Activated T-cell treated with anti-CD3 and anti-CD28 coated beads for 48 hours (primary cell): Measurements from ENCODE around the gene CYP39A1.

Experiments used
- DNase-seq: peaks from one replicate; pipeline ENCODE4 v3.0.0-alpha.2; 2020; ENCODE audit warnings: low read depth

The CYP39A1 gene

DNA sequence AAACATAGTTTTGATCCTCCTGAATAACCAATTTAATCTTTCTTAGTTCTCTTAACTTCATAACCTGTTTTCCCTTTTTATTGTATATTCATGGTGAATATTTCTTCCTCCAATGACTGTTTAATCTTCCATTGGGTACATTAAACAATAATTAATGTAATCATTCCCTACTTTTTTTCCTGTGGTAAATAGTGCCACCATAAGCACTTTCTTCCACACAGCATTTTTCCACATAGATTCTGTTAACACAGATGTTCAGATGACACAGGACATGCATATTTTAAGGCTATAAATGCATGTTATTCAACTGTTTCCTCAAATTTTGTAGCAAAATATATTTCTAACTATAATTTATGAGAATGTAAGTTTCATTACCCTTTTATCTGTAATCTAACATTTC is 61.9 kb downstream of the CYP39A1 start:
- no peak for DNase-seq

GRCh38 chr6:46586906-46587305 is 65.7 kb downstream of the CYP39A1 start:
- no peak for DNase-seq

- no peak for DNase-seq
Observed at GRCh38 chr6:46584586-46584985, 68.0 kb downstream of the CYP39A1 start.

GRCh38 chr6:46583721-46584120 is 68.9 kb downstream of the CYP39A1 start:
- no peak for DNase-seq

- DNase-seq = no peak
Observed at GRCh38 chr6:46583081-46583480, 69.5 kb downstream of the CYP39A1 start.

- DNase-seq = no peak
Observed at GRCh38 chr6:46581459-46582177, 71.0 kb downstream of the CYP39A1 start.

- no peak for DNase-seq
Observed at GRCh38 chr6:46575530-46575929, 77.1 kb downstream of the CYP39A1 start.

DNA sequence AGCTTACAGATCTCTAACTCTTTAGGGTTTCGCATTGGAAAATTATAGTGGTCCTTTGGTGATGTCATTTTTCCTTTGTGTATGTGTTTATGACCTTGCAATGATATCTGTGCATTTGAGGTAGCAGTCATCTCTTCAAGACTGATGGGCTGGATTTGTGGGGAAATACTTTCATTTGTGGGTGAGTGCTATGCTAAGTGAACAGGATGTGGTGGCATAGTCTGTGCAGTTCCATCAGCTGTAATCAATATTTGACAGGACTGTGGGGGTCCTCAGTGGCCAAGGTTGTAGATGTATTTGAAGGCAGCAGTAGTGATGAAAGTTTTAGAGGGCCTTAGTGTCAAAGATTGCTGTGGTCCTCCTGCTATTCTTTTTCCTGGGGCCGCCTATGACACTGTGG is 79.5 kb downstream of the CYP39A1 start:
- DNase-seq = no peak

GRCh38 chr6:46565531-46565930 is 87.1 kb downstream of the CYP39A1 start:
- DNase-seq = no peak

- no peak for DNase-seq
Observed at GRCh38 chr6:46563924-46564323, 88.7 kb downstream of the CYP39A1 start.

DNA sequence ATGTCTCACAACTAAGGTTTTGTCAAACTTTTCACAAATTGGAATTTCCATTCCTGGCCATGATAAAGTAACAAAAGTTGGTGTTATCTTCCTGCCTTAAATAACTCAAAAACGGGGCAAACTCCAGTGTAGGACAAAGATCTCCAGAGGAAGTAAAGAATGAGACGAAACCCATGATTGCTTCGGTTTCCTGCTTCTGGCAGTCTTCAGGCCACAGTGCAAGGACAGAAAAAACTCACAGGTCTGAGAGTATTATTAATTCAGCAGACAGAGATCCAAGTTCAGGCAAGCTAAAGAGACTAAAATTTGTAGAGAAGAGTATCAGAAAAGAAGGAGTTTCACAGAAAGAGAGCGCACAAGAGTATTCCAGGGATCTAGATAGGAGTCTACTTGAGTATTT is 96.6 kb downstream of the CYP39A1 start:
- no peak for DNase-seq

- DNase-seq = no peak
Observed at GRCh38 chr6:46555129-46555528, 97.5 kb downstream of the CYP39A1 start.

GRCh38 chr6:46549155-46549554 is 103.5 kb downstream of the CYP39A1 start:
- no peak for DNase-seq

DNA sequence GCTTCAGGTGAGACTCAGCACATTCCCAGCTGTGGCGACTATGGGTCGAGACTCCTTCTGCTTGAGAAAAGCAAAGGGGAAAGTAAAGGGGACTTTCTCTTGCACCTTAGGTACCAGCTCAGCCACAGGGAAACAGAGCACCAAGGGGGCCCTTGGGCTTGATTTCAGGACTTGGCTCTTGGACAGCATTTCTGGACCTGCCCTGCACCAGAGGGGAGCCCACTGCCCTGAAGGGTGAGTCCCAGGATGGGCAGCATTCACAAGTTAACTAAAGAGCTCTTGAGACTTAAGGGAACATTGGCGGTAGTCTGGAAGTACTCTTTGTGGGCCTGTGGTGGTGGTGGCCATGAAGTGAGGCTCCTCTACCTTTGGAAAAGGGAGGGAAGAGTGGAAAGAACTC is 111.1 kb downstream of the CYP39A1 start:
- DNase-seq = no peak

DNA sequence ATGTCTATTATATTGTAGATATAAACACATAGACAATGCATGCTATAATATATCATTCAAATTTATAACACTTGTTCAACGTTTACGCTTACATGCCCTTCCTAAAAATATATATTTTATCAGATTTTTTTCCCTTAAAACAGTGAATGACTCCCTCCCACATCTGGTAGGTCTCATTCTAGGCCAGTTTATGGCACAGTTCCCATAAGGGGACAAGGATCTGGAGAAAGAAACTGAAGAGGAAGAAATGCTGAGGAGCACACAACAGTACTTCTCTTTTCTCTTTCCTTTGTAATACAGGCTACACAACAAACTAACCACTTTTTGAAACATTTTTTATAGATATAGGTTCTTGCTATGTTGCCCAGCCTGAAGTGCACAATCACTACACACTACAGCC is 112.8 kb downstream of the CYP39A1 start:
- DNase-seq = no peak

- DNase-seq = no peak
Observed at GRCh38 chr6:46538800-46539480, 113.7 kb downstream of the CYP39A1 start.

DNA sequence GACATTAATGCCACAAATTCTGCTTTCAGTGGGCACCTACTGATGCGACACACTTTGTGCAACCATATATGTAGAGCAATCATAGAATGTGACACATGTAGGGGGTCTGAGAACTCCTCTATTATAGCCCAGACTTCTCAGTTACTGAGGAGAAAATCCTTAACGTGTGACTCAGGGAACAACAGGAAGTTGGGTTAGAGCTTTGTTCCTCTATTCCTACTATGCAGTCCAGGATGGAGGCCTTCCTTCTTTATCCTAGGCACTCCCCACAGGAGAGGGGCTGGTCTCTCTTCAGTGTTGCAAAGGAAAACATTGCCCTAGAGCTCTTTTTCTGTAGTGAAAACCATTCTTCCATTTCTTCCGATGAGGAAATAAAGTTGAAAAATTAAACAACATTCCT is 121.7 kb downstream of the CYP39A1 start:
- no peak for DNase-seq

- DNase-seq = no peak
Observed at GRCh38 chr6:46528961-46529750, 123.5 kb downstream of the CYP39A1 start.

- no peak for DNase-seq
Observed at GRCh38 chr6:46526607-46527006, 126.0 kb downstream of the CYP39A1 start.

DNA sequence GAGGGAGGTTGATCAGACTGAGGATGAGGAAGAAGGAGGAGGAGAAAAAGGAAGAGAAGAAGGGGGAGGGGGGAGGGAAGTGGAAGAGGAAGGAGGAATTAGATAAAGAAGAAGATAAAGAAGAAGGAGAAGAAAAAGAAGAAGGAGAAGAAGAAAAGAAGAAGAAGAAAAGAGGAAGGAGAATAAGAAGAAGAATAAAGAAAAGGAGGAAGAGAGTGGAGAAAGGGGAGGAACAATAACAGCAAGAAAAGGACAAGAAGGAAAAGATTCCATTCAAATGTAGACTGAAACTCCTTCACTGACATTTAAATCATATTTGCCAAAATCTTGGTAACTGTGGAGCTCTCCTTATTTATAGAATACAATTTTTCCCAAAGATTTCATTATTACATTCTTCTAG is 127.0 kb downstream of the CYP39A1 start:
- DNase-seq = no peak

DNA sequence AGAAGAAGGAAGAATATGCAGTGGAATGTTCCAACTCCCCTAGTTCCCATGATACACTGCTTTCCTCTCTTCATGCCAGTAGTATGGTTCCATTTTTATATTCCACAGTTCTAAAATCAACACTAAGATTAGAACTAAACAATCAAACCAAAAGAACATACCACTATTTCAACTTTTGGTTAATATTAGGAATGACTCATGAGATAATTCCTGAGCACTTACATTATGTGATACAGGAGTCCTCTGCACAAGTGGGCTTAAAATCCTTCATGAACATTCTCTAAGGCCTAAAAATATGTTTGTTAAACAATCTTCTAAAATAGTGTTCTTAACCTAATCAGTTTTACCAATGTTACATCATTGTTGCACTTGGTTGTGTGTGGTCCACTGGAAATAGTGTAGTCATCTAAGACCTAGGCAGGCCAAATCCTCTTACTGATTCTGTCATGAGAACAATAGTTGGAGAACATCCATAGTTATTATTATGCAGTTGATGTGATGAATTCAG is 131.1 kb downstream of the CYP39A1 start:
- DNase-seq = no peak

GRCh38 chr6:46517202-46517601 is 135.4 kb downstream of the CYP39A1 start:
- no peak for DNase-seq

DNA sequence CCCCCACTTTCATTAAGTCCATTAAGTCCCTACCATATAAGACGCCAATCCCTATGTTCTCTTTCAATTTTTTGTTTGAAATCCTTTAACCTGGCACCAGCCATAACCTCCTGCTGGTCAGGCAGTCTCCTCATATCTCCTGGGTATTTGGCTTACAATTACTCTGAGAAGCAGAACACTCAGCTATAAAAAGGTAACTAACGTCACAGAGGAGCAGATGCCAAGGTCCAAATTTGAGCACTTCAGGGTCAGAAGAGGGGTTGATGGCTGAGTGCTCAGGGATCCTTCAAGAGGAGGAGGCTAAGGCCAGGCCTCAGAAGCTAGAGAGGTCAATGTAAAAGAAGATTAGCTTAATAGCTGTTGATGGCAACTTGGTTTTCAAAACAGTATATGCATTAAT is 139.1 kb downstream of the CYP39A1 start:
- DNase-seq = no peak
